Colonic mucosa (tissue), 4 donors: ENCODE results near the gene NTSR1. TPM values are rescaled to one million over a fixed set of nuclear protein-coding genes. Genes with fewer than 3 reads are reported as not detected.
A peak's percentile ranks its signal among the peaks of the same experiment; 100 is the strongest.

ENCODE experiments used
- DNase-seq: peaks from one replicate; pipeline ENCODE4 v3.0.0-alpha.2; 2020
- H3K27ac ChIP-seq: fragments of 200-600 bp; one replicate; pipeline ENCODE4 v1.8.0; 2021
- H3K27me3 ChIP-seq: fragments of 200-600 bp; one replicate; pipeline ENCODE4 v1.8.0; 2021
- H3K36me3 ChIP-seq: fragments of 200-600 bp; one replicate; pipeline ENCODE4 v1.8.0; 2021
- H3K4me1 ChIP-seq: fragments of 200-600 bp; one replicate; pipeline ENCODE4 v1.8.0; 2021; ENCODE audit warnings: mild to moderate bottlenecking
- H3K4me3 ChIP-seq: fragments of 200-600 bp; one replicate; pipeline ENCODE4 v1.8.0; 2021
- H3K9ac ChIP-seq, 2 donors: one replicate each; pipeline ENCODE4 v1.7.0; 2013; ENCODE audit warnings: control low read depth in 2 of 2, low read depth in 2 of 2, low read length in 2 of 2
- H3K9me3 ChIP-seq: fragments of 200-600 bp; one replicate; pipeline ENCODE4 v1.8.0; 2021
- intact Hi-C: fragments of 100-400 bp; cut with DNase I; formaldehyde crosslinking; loops from one replicate; pipeline ENCODE4 v1.14.1; 2022
- total RNA-seq, 2 donors: library from RNA; stranded (reverse); fragmentation: NEBNext Ultra II Directional in 1 of 2; extraction: Animal tissue kit (Norgen Biotek cat#: 25700) in 1 of 2; gene quantifications; one replicate each; pipeline ENCODE4 v1.2.1, GENCODE V29; 2021
- TF ChIP-seq, protein P1 (sequence below): fragments of 200-600 bp; IDR thresholded peaks from one replicate; pipeline ENCODE4 v1.8.0; 2022; ENCODE audit warnings: antibody characterized with exemption, mild to moderate bottlenecking
- donor health status: healthy.
- donor health status: DM: no; HTN: no; CAD: no.
- donor health status: DM: no; HTN: no; CAD: no.

The NTSR1 gene
- total RNA-seq, 2 donors from 2014 or later = 0.05 to 2.9 TPM

DNA sequence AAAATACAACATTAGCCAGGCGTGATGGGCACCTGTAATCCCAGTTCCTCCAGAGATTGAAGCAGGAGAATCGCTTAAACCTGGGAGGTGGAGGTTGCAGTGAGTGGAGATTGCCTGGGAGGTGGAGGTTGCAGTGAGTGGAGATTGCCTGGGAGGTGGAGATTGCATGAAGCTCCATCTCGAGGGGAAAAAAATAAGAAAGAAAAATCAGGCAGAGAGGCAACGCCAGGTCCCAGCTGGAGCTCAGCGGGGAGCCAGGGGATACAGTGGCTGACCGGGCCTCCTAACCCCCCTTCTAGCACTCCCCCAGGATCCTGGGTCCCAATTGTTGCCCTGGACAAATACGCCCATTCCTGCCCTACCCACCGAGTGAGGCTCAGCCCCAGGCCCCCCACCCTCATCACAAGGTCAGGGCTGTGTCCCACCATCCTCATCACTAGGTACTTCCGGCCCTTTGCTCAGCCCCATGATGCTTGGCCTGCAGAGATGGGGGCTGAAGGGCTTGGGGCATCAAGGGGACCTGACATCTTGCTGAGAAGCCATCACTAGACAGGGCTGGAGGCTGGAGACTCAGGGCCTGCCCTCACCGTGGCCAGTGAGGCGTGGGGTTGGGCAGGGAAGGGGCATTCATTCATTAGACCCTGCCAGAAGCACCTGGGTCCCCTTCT lies 97.9 kb downstream of the NTSR1 start:
- H3K9me3 ChIP-seq = no peaks in the 10 kb centered on the region
- peak overlapping the region; percentile 85 for H3K27ac ChIP-seq
- DNase-seq = no peak
- H3K27me3 ChIP-seq = no peaks in the 10 kb centered on the region
- H3K4me1 ChIP-seq = peaks cover 14% of the 10 kb centered on the region
- peak overlapping the region in 1 of 2 donors; percentile 24 for H3K9ac ChIP-seq
- peak overlapping the region; percentile 99 for H3K4me3 ChIP-seq
- H3K36me3 ChIP-seq = peaks cover 26% of the 10 kb centered on the region
- TF ChIP-seq, protein P1, sequence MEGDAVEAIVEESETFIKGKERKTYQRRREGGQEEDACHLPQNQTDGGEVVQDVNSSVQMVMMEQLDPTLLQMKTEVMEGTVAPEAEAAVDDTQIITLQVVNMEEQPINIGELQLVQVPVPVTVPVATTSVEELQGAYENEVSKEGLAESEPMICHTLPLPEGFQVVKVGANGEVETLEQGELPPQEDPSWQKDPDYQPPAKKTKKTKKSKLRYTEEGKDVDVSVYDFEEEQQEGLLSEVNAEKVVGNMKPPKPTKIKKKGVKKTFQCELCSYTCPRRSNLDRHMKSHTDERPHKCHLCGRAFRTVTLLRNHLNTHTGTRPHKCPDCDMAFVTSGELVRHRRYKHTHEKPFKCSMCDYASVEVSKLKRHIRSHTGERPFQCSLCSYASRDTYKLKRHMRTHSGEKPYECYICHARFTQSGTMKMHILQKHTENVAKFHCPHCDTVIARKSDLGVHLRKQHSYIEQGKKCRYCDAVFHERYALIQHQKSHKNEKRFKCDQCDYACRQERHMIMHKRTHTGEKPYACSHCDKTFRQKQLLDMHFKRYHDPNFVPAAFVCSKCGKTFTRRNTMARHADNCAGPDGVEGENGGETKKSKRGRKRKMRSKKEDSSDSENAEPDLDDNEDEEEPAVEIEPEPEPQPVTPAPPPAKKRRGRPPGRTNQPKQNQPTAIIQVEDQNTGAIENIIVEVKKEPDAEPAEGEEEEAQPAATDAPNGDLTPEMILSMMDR = no peak
- intact Hi-C loops = loop anchor here (5.0 kb wide), 1 partner anchor 139 kb away; no protein-coding TSS in a partner anchor

DNA sequence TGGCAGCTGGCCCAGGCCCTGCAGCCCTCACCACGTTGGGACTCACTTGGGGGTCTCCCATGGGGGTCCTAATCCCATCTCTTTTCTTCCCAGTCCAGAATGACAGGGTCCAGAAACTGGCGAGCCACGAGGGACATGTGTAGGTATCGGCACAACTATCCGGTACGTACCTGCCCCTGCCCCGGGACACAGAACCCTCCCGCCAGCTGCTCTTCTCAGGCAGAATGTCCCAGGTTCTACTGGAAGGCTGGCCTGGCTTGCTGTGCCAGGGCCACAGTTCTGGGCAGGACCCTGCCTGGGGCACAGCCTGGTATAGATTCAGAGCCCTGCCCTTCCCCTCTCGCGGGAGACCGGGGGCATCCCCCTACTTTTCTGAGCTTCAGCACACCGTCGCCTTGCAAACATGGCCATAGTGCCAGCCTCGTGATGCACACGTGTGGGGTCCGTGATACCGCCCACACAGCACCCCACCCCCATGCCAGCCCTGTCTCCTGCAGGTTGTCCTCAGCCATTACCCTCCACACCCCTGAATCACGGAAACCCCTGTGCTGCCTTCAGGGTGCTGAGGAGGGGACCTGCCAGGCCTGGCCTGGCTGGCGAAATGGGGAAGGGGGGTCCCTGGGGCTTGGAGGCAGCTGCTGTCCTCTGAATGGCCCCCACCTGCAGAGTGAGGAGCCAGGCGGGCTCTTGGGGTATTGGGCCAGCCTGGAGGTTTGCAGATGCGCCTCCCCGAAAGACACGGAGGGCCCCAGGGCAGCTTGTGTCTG lies 99.0 kb downstream of the NTSR1 start:
- no peak for DNase-seq
- intact Hi-C loops = loop anchor here (5.0 kb wide), 1 partner anchor 140 kb away; no protein-coding TSS in a partner anchor
- TF ChIP-seq, protein P1 = no peak
- Histone ChIP-seq H3K9me3 (no peaks in the 10 kb centered on the region), H3K9ac (no peak overlapping the region), H3K27me3 (no peaks in the 10 kb centered on the region), H3K4me1 (peaks cover 14% of the 10 kb centered on the region), H3K27ac (no peak overlapping the region), H3K36me3 (peaks cover 36% of the 10 kb centered on the region), H3K4me3 (no peak overlapping the region)

DNA sequence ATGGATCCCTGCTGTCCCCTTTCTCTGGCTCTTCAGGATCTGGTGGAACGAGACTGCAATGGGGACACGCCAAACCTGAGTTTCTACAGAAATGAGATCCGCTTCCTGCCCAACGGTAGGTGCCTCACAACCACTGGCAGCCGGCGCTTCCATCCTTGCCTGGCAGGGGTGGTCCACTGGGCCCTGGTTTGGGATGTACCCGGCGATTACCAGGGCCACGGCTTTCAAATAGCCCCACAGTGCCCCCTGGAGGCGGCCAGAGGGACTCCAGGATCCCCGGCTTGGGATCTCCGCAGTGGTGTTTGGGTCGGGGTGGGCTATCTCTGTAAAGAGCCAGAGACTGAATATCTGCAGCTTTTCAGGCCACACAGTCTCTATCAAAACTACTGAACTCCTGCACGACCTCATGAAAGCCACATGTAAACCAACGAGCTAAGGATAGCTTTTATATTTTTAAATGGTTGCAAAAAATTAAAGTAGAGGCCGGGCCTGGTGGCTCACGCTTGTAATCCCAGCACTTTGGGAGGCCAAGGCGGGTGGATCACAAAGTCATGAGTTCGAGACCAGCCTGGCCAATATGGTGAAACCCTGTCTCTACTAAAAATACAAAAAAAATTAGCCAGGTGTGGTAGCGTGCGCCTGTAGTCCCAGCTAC lies 99.7 kb downstream of the NTSR1 start:
- no peaks in the 10 kb centered on the region for H3K9me3 ChIP-seq
- H3K36me3 ChIP-seq = peaks cover 36% of the 10 kb centered on the region
- no peak overlapping the region for H3K27ac ChIP-seq
- DNase-seq = peak; percentile 72
- no peak overlapping the region for H3K9ac ChIP-seq
- TF ChIP-seq, protein P1 = peak; percentile 92
- H3K4me3 ChIP-seq = no peak overlapping the region
- intact Hi-C loops = loop anchor here (5.0 kb wide), 1 partner anchor 141 kb away; no protein-coding TSS in a partner anchor
- no peaks in the 10 kb centered on the region for H3K27me3 ChIP-seq
- peaks cover 14% of the 10 kb centered on the region for H3K4me1 ChIP-seq

DNA sequence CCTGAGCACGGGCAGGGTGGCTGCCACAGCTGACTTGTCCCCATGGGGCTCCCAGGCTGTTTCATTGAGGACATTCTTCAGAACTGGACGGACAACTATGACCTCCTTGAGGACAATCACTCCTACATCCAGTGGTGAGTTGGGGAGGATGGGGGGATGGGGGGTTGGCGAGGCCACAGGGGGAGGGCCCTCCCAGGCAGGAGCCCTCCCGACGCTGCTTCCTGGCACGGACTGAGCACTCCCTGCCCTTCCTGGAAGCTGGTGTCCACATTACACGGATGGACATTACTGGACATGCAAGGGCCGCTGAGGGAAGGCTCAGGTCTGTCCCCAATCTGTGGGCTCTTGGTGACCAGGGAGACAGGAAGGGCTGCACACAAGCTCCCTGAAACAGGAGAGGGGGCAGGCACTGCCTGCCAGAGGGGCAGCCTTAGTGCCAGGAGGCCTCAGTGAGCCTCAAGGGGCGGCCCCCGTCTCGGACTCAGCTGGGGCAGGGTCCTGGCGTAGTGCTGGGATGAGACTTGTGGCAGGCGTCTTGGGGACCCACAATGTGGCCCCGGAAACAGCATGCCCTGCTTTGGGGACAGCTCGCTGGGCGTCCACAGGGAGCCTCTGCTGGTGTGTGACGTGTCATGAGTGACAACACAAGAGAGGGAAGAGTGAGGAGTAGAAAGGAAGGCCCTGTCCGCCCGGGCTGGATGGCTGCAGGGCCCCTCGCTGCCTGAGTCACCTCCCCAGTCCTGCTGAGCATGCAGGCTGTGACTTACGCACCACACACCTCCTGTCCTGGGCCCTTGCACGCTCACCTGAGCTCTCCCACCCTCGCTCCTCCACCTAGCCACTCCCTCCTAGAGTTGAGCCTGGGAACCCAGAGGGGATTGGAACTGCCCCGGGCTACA lies 101.1 kb downstream of the NTSR1 start:
- intact Hi-C loops = loop anchor here (5.0 kb wide), 1 partner anchor 142 kb away; no protein-coding TSS in a partner anchor
- TF ChIP-seq, protein P1 = no peak
- Histone ChIP-seq H3K4me1 (peaks cover 14% of the 10 kb centered on the region), H3K9me3 (no peaks in the 10 kb centered on the region), H3K4me3 (no peak overlapping the region), H3K9ac (no peak overlapping the region), H3K27ac (no peak overlapping the region), H3K27me3 (peaks cover 2% of the 10 kb centered on the region), H3K36me3 (peaks cover 36% of the 10 kb centered on the region)
- DNase-seq = no peak
